GM23338 (cell line): ENCODE measurements around the gene MFSD11. TPM values are rescaled to one million over a fixed set of nuclear protein-coding genes. Genes with fewer than 3 reads are reported as not detected.
A peak's percentile ranks its signal among the peaks of the same experiment; 100 is the strongest.

Source experiments
- ATAC-seq: fragments of 200-7000 bp; cut with Tn5 transposase; 3 replicates; pipeline ENCODE4 v1.9.1; 2020
- DNase-seq: peaks from one replicate; pipeline ENCODE4 v3.0.0-alpha.2; 2015; ENCODE audit warnings: low spot score
- H2AFZ ChIP-seq: fragments of 200-600 bp; sonication (generic); 2 replicates; pipeline ENCODE4 v1.8.0; 2016; ENCODE audit warnings: antibody characterized with exemption, mild to moderate bottlenecking, moderate library complexity
- H3F3A ChIP-seq: fragments of 200-600 bp; sonication (generic); replicated peaks from 2 replicates; pipeline ENCODE4 v1.8.0; 2017; ENCODE audit warnings: antibody characterized with exemption, mixed run types, low read depth
- H3K27ac ChIP-seq: fragments of 200-600 bp; sonication (generic); 2 replicates; pipeline ENCODE4 v1.6.1; 2016; ENCODE audit warnings: low read depth
- H3K27me3 ChIP-seq: fragments of 200-600 bp; sonication (generic); 2 replicates; pipeline ENCODE4 v1.8.0; 2016; ENCODE audit warnings: mild to moderate bottlenecking, mixed run types, moderate library complexity; ENCODE audit not compliant: insufficient read depth
- H3K36me3 ChIP-seq: fragments of 200-600 bp; sonication (generic); 2 replicates; pipeline ENCODE4 v1.8.0; 2016; ENCODE audit warnings: mild to moderate bottlenecking; ENCODE audit not compliant: insufficient read depth
- H3K4me1 ChIP-seq: fragments of 200-600 bp; sonication (generic); 2 replicates; pipeline ENCODE4 v1.8.0; 2016; ENCODE audit warnings: mild to moderate bottlenecking, moderate library complexity; ENCODE audit not compliant: insufficient read depth
- H3K4me2 ChIP-seq: fragments of 200-600 bp; sonication (generic); 2 replicates; pipeline ENCODE4 v1.7.1; 2017; ENCODE audit warnings: mixed run types
- H3K4me3 ChIP-seq: fragments of 200-600 bp; sonication (generic); 2 replicates; pipeline ENCODE4 v1.6.1; 2016; ENCODE audit warnings: mixed run types
- H3K79me2 ChIP-seq: fragments of 200-600 bp; sonication (generic); replicated peaks from 2 replicates; pipeline ENCODE4 v1.8.0; 2017; ENCODE audit warnings: mild to moderate bottlenecking; ENCODE audit not compliant: insufficient read depth
- H3K9me2 ChIP-seq: fragments of 200-600 bp; sonication (generic); 2 replicates; pipeline ENCODE4 v1.8.0; 2017; ENCODE audit not compliant: insufficient read depth
- H4K20me1 ChIP-seq: fragments of 200-600 bp; sonication (generic); replicated peaks from 2 replicates; pipeline ENCODE4 v1.8.0; 2017; ENCODE audit warnings: mild to moderate bottlenecking; ENCODE audit not compliant: insufficient read depth
- H3K27ac Mint-ChIP-seq: 2 replicates; pipeline ENCODE4 v1.8.0; 2020; ENCODE audit warnings: inconsistent platforms, mild to moderate bottlenecking, moderate library complexity, mixed read lengths
- H3K27me3 Mint-ChIP-seq: 3 replicates; pipeline ENCODE4 v1.8.0; 2022; ENCODE audit warnings: low read depth, mild to moderate bottlenecking, moderate library complexity, mixed read lengths, inconsistent platforms; ENCODE audit not compliant: insufficient read depth, poor library complexity
- H3K36me3 Mint-ChIP-seq: 3 replicates; pipeline ENCODE4 v1.8.0; 2021; ENCODE audit warnings: low read depth, mild to moderate bottlenecking, inconsistent platforms, moderate library complexity, mixed read lengths
- H3K4me1 Mint-ChIP-seq: 3 replicates; pipeline ENCODE4 v1.8.0; 2020; ENCODE audit warnings: mild to moderate bottlenecking, inconsistent platforms, mixed read lengths
- H3K4me3 Mint-ChIP-seq: 3 replicates; pipeline ENCODE4 v1.8.0; 2021; ENCODE audit warnings: moderate library complexity, mild to moderate bottlenecking, inconsistent platforms, mixed read lengths
- H3K9me3 Mint-ChIP-seq: 3 replicates; pipeline ENCODE4 v1.8.0; 2020; ENCODE audit warnings: moderate library complexity, mild to moderate bottlenecking, inconsistent platforms, mixed read lengths
- CREB1 ChIP-seq: fragments of 250-450 bp; sonication (Bioruptor Pico); IDR thresholded peaks from 2 replicates; pipeline ENCODE4 v1.5.0; 2020; ENCODE audit warnings: low read depth, mild to moderate bottlenecking, moderate library complexity
- ETS1 ChIP-seq: IDR thresholded peaks from 2 replicates; pipeline ENCODE4 v1.6.1; 2016; ENCODE audit warnings: antibody characterized with exemption
- EZH2phosphoT487 ChIP-seq: fragments of 200-600 bp; sonication (generic); IDR thresholded peaks from one replicate; pipeline ENCODE4 v1.8.1; 2018; ENCODE audit warnings: antibody characterized with exemption; ENCODE audit not compliant: unreplicated experiment
- JUNB ChIP-seq: IDR thresholded peaks from one replicate; pipeline ENCODE4 v1.6.1; 2016; ENCODE audit warnings: antibody characterized with exemption; ENCODE audit not compliant: unreplicated experiment
- NANOG ChIP-seq: IDR thresholded peaks from 2 replicates; pipeline ENCODE4 v1.6.1; 2016; ENCODE audit warnings: antibody characterized with exemption, borderline replicate concordance
- POLR2AphosphoS5 ChIP-seq: IDR thresholded peaks from 2 replicates; pipeline ENCODE4 v1.6.1; 2016; ENCODE audit warnings: antibody characterized with exemption, low read depth
- REST ChIP-seq: IDR thresholded peaks from one replicate; pipeline ENCODE4 v1.6.1; 2018; ENCODE audit warnings: antibody characterized with exemption; ENCODE audit not compliant: unreplicated experiment
- ZNF114 ChIP-seq: fragments of 250-450 bp; sonication (Bioruptor Pico); IDR thresholded peaks from 2 replicates; pipeline ENCODE4 v1.5.0; 2020; ENCODE audit warnings: mild to moderate bottlenecking, moderate library complexity
- ZNF331 ChIP-seq: fragments of 250-450 bp; sonication (Bioruptor Pico); IDR thresholded peaks from 2 replicates; pipeline ENCODE4 v1.5.0; 2020; ENCODE audit warnings: low read depth, mild to moderate bottlenecking, moderate library complexity
- ZNF462 ChIP-seq: fragments of 250-450 bp; sonication (Bioruptor Pico); IDR thresholded peaks from 2 replicates; pipeline ENCODE4 v1.5.0; 2020; ENCODE audit warnings: mild to moderate bottlenecking, moderate library complexity
- polyA plus RNA-seq: library from polyadenylated mRNA; unstranded; fragments of >200 nt; fragmentation: Nextera tagmentation; extraction: Ambion mirVana; gene quantifications from 2 replicates; pipeline ENCODE4 v1.2.1, GENCODE V29; 2016
- total RNA-seq: library from RNA; depleted of rRNA; stranded (reverse); fragments of >200 nt; shearing (Covaris generic); gene quantifications from 2 replicates; pipeline ENCODE4 v1.2.3, GENCODE V29; 2014

MFSD11 gene
- total and polyA plus RNA-seq, 2 experiments from 2014 or later = 10.2 to 35.3 TPM

GRCh38 chr17:76824093-76824492, 86.2 kb downstream of the MFSD11 start:
- ATAC-seq (no peak), DNase-seq (no peak)
- Mint-ChIP-seq H3K9me3 (no peaks in the 10 kb centered on the region; the same call in 2 of the 3 replicates), H3K4me3 (no peak overlapping the region), H3K27me3 (peaks cover 3% of the 10 kb centered on the region), H3K4me1 (peaks cover 9% of the 10 kb centered on the region), H3K27ac (no peak overlapping the region), H3K36me3 (no peaks in the 10 kb centered on the region)
- no peaks in the 10 kb centered on the region for H3K4me1 ChIP-seq
- H2AFZ ChIP-seq = no peak overlapping the region
- TF ChIP-seq EZH2phosphoT487 (no peak), ETS1 (no peak), ZNF331 (no peak)
- H3K4me2 ChIP-seq = no peak overlapping the region
- H3K36me3 ChIP-seq = no peaks in the 10 kb centered on the region
- no peaks in the 10 kb centered on the region for H3K79me2 ChIP-seq
- H3K27ac ChIP-seq = no peak overlapping the region
- H3K4me3 ChIP-seq = no peak overlapping the region
- no peaks in the 10 kb centered on the region for H3K27me3 ChIP-seq
- H3K9me2 ChIP-seq = no peaks in the 10 kb centered on the region
- no peaks in the 10 kb centered on the region for H3F3A ChIP-seq
- H4K20me1 ChIP-seq = no peaks in the 10 kb centered on the region

DNA sequence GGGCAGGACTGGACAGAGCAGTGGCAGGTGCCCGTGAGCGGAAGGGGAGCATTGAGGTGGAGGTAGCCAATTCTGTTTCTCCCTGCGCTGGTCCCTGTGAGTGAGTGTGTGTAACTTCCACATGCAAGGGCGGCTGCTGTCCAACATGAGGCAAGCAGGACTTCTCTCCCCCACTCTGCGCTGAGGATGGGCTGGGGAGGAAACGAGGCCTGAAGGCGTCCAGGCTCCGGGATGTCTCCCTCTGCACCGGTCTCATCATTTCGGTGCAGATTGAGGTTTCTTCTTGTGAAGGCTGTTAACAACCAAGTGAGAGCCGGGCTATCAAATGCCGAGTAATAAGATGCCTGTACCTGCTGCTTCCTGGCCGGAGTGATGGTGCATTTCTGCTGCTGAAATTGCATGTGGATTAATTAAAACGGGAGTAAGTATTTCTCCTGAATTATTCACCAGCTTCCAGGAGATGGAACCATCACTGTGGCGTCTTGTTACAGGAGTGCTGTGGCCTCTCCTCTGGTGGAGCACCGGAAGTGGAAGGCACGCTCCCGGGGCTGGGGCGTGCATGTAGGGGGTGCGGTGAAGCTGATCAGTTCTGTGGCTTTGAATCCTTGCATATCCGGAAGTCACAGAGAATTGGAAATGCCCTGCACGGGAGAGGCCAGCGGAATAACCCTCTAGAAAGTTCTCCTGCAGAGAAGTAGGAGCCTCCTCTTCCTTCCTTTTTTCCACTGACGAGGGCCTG, 88.6 kb downstream of the MFSD11 start:
- DNase-seq (no peak), ATAC-seq (peak; percentile 35; the same call in 1 of the 3 replicates)
- Histone ChIP-seq H3F3A (no peaks in the 10 kb centered on the region), H3K9me2 (no peaks in the 10 kb centered on the region), H3K27me3 (no peaks in the 10 kb centered on the region), H3K79me2 (no peaks in the 10 kb centered on the region), H3K36me3 (no peaks in the 10 kb centered on the region), H3K27ac (no peak overlapping the region), H2AFZ (0 out of 2 replicates have a peak overlapping the region, but pooled peaks have one; percentile 56), H3K4me3 (no peak overlapping the region), H4K20me1 (no peaks in the 10 kb centered on the region), H3K4me2 (no peak overlapping the region), H3K4me1 (no peaks in the 10 kb centered on the region)
- Mint-ChIP-seq H3K36me3 (no peaks in the 10 kb centered on the region), H3K4me1 (no peaks in the 10 kb centered on the region), H3K4me3 (no peak overlapping the region), H3K27ac (no peak overlapping the region), H3K27me3 (peaks cover 4% of the 10 kb centered on the region), H3K9me3 (no peaks in the 10 kb centered on the region)
- no peak for TF ChIP-seq REST
- no peak for TF ChIP-seq ZNF114 (CRISPR knock-in tag)
- TF ChIP-seq POLR2AphosphoS5 = no peak
- no peak for TF ChIP-seq JUNB
- no peak for TF ChIP-seq CREB1
- no peak for TF ChIP-seq ZNF331
- TF ChIP-seq NANOG = no peak
- TF ChIP-seq ZNF462 (CRISPR knock-in tag) = no peak
